ENCODE data around the gene SUB1.

The SUB1 gene

GRCh38 chr5:32600054-32600622 is 14.8 kb downstream of the SUB1 start:
- TF ChIP-seq SIN3A (IDR thresholded peaks at IDR 0.05; ENCODE audit: borderline replicate concordance, insufficient read depth, low read length) (no peak), TAF1 (IDR thresholded peaks at IDR 0.05; ENCODE audit: borderline replicate concordance, insufficient read depth, low read length) (no peak), POLR2AphosphoS5 (IDR thresholded peaks at IDR 0.05; ENCODE audit: low read depth, low read length) (no peak), FOXP2 (optimal IDR thresholded peaks at IDR 0.05; ENCODE audit: borderline replicate concordance, extremely low read depth, extremely low read length, insufficient read depth) (no peak)
- TF ChIP-seq, protein P1, sequence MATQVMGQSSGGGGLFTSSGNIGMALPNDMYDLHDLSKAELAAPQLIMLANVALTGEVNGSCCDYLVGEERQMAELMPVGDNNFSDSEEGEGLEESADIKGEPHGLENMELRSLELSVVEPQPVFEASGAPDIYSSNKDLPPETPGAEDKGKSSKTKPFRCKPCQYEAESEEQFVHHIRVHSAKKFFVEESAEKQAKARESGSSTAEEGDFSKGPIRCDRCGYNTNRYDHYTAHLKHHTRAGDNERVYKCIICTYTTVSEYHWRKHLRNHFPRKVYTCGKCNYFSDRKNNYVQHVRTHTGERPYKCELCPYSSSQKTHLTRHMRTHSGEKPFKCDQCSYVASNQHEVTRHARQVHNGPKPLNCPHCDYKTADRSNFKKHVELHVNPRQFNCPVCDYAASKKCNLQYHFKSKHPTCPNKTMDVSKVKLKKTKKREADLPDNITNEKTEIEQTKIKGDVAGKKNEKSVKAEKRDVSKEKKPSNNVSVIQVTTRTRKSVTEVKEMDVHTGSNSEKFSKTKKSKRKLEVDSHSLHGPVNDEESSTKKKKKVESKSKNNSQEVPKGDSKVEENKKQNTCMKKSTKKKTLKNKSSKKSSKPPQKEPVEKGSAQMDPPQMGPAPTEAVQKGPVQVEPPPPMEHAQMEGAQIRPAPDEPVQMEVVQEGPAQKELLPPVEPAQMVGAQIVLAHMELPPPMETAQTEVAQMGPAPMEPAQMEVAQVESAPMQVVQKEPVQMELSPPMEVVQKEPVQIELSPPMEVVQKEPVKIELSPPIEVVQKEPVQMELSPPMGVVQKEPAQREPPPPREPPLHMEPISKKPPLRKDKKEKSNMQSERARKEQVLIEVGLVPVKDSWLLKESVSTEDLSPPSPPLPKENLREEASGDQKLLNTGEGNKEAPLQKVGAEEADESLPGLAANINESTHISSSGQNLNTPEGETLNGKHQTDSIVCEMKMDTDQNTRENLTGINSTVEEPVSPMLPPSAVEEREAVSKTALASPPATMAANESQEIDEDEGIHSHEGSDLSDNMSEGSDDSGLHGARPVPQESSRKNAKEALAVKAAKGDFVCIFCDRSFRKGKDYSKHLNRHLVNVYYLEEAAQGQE (IDR thresholded peaks at IDR 0.05; ENCODE audit: insufficient read depth in 1 of 2, low read depth in 2 of 2, low read length in 2 of 2) = no peak

DNA sequence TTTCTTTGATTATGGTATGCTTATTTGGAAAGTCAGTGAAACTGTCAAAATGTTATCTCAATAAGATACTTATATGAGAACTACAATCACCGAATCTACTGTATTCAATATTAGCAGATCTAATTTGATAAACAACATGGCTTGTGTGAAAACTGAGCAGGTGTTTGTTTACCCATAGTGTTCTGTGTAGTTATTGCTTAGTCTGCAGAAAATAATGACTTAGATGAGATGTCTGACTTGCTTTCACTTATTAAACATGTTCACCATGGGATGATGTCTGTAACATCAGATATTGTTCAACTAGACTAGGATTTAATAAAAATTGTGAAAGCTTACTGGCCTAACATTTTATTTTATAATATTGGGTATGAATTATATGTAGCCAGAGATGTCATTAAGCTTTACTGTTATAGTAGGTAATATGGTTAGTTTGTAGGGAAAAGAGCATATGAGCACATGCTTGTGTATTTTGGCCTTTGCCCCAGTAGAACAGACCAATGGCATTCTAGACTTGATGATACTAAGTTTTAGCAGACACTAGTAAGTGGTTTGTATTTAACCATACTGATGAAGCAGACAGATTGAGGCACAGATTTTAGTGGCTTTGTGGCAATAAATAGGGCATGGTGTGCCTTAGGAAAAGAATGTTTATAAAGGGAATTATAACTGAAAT is 16.4 kb downstream of the SUB1 start:
- no peak for TF ChIP-seq TAF1 (IDR thresholded peaks at IDR 0.05; ENCODE audit: borderline replicate concordance, insufficient read depth, low read length)
- TF ChIP-seq FOXP2 (optimal IDR thresholded peaks at IDR 0.05; ENCODE audit: borderline replicate concordance, extremely low read depth, extremely low read length, insufficient read depth) = no peak
- no peak for TF ChIP-seq SIN3A (IDR thresholded peaks at IDR 0.05; ENCODE audit: borderline replicate concordance, insufficient read depth, low read length)
- TF ChIP-seq POLR2AphosphoS5 (IDR thresholded peaks at IDR 0.05; ENCODE audit: low read depth, low read length) = no peak

DNA sequence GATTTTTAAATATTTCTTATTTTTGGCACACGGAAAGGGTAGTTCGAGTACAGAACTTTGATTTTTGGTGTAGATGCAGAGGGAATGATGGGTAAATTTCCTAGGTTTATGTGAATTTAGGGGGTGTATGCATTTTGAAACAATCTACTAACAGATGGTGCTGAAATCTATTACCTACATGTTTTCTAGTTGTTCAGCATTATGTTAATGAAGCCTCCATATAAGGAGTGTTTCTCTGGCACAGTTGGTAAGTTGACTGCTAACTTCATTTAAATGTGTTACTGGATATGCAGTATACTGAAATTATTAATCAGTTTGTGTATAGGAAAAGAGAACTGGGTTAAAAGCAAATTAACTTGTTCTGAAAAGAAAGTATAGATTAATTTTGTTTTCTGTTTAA is 17.5 kb downstream of the SUB1 start:
- no peak for TF ChIP-seq TAF1 (IDR thresholded peaks at IDR 0.05; ENCODE audit: borderline replicate concordance, insufficient read depth, low read length)
- TF ChIP-seq FOXP2 (optimal IDR thresholded peaks at IDR 0.05; ENCODE audit: borderline replicate concordance, extremely low read depth, extremely low read length, insufficient read depth) = no peak
- TF ChIP-seq SIN3A (IDR thresholded peaks at IDR 0.05; ENCODE audit: borderline replicate concordance, insufficient read depth, low read length) = no peak
- TF ChIP-seq POLR2AphosphoS5 (IDR thresholded peaks at IDR 0.05; ENCODE audit: low read depth, low read length) = no peak
- TF ChIP-seq, protein P1 (IDR thresholded peaks at IDR 0.05; ENCODE audit: insufficient read depth in 1 of 2, low read depth in 2 of 2, low read length in 2 of 2) = no peak

GRCh38 chr5:32604800-32605765 is 19.7 kb downstream of the SUB1 start:
- TF ChIP-seq POLR2AphosphoS5 (IDR thresholded peaks at IDR 0.05; ENCODE audit: low read depth, low read length) (peak; percentile 29; the same call in 1 of the 2 replicates), TAF1 (IDR thresholded peaks at IDR 0.05; ENCODE audit: borderline replicate concordance, insufficient read depth, low read length) (no peak)

DNA sequence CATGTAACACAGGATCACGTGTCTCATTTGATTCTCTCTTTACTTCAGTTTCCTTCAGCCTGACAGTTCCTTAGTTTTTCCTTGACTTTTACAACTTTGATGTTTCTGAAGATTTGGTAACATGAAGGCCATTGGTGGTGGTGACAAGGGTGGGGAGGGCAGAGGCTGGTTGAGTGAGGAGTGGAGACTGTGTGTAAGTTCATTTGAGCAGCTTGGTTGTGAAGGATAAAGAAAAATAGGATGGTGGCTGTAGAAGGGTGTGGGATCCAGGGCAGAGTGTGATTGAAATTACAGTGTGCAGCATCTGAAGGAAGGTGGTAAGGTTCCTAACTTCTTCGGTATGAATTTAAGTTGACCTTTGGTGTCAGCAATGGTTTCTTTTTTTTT is 20.4 kb downstream of the SUB1 start:
- TF ChIP-seq, protein P1 (IDR thresholded peaks at IDR 0.05; ENCODE audit: insufficient read depth in 1 of 2, low read depth in 2 of 2, low read length in 2 of 2) = no peak
- TF ChIP-seq POLR2AphosphoS5 (IDR thresholded peaks at IDR 0.05; ENCODE audit: low read depth, low read length) = 0 out of 2 replicates have a peak, but pooled peaks have one; percentile 28
